HCT116 (cell line): ENCODE results near the gene FANK1. TPM values are rescaled to one million over a fixed set of nuclear protein-coding genes. Genes with fewer than 3 reads are reported as not detected.
"Not testable (repeated sequence)": the region's sequence is repeated elsewhere in the genome, so short reads cannot be mapped to it uniquely, and the experiment has no call there.

Experiments
- ATAC-seq: fragments of 200-7000 bp; cut with Tn5 transposase; 2 replicates; pipeline ENCODE4 v1.9.1; 2020; ENCODE audit warnings: mild to moderate bottlenecking, moderate library complexity
- BruUV-seq: library from RNA; stranded (reverse); fragments of 400-500 nt; replicated peaks from 2 replicates; lab custom pipeline; 2021; lab: Mats Ljungman, UMichigan
- CTCF ChIA-PET: fragments of 300-600 bp; sonication (Branson Sonifier 250); formaldehyde crosslinking; loops from one replicate; lab custom pipeline; 2021; ENCODE audit warnings: antibody characterized with exemption; lab: Charles Lee
- POLR2A ChIA-PET: fragments of 300-600, 350-600 bp; sonication (Branson Sonifier 250); formaldehyde crosslinking; loops from one replicate; lab custom pipeline; 2021; ENCODE audit warnings: antibody characterized with exemption; lab: Charles Lee
- RAD21 ChIA-PET, 2 experiments: fragments of 300-600 bp; sonication (Branson Sonifier 250); formaldehyde crosslinking; loops; one replicate each; lab custom pipeline; 2023; ENCODE audit warnings: low total read pairs in 2 of 2; ENCODE audit not compliant: uncharacterized antibody in 2 of 2, unreplicated experiment in 2 of 2, low non-redundant PET in 1 of 2; lab: Charles Lee
- DNase-seq: peaks from one replicate; pipeline ENCODE4 v3.0.0-alpha.2; 2010; ENCODE audit warnings: low read depth, low spot score
- H2AFZ ChIP-seq: fragments of 200-600 bp; shearing (Covaris generic), sonication (generic); 2 replicates; pipeline ENCODE4 v1.6.1; 2017; ENCODE audit warnings: low read depth, mixed run types, mixed read lengths, antibody characterized with exemption, low read length; ENCODE audit not compliant: poor library complexity, severe bottlenecking
- H3K27ac ChIP-seq: 2 replicates; pipeline ENCODE4 v1.5.1; 2012; ENCODE audit warnings: low read depth, low read length
- H3K27me3 ChIP-seq: fragments of 200-600 bp; sonication (generic); 2 replicates; pipeline ENCODE4 v1.6.1; 2016; ENCODE audit warnings: mixed run types, low read length, mixed read lengths; ENCODE audit not compliant: insufficient read depth
- H3K36me3 ChIP-seq, 2 experiments: fragments of 200-500 bp in 1 of 2; fragments of 200-600 bp in 1 of 2; sonication (Bioruptor generic) in 1 of 2; sonication (generic) in 1 of 2; 2 replicates each; pipeline versions ENCODE4 v1.5.1 to v1.6.1; 2014 to 2016; ENCODE audit warnings: low read length in 2 of 2, inconsistent platforms in 1 of 2, mixed read lengths in 1 of 2, mixed run types in 1 of 2; ENCODE audit not compliant: insufficient read depth in 2 of 2, control insufficient read depth in 1 of 2
- H3K4me1 ChIP-seq, 2 experiments: fragments of 200-600 bp in 1 of 2; sonication (generic) in 1 of 2; 2 replicates each; pipeline versions ENCODE4 v1.5.1 to v1.6.1; 2012 to 2017; ENCODE audit warnings: low read length in 2 of 2, inconsistent platforms in 1 of 2, mild to moderate bottlenecking in 1 of 2, mixed read lengths in 1 of 2, mixed run types in 1 of 2, moderate library complexity in 1 of 2; ENCODE audit not compliant: insufficient read depth in 2 of 2, control insufficient read depth in 1 of 2
- H3K4me2 ChIP-seq: fragments of 200-600 bp; sonication (generic); 2 replicates; pipeline ENCODE4 v1.6.1; 2017; ENCODE audit warnings: mixed run types, low read length, mixed read lengths
- H3K4me3 ChIP-seq, 2 experiments: fragments of 200-600 bp in 1 of 2; sonication (generic) in 1 of 2; replicated peaks in 1 of 2; 2 replicates each; pipeline ENCODE4 v1.5.1; 2011 to 2016; ENCODE audit warnings: low read length in 2 of 2, control low read depth in 1 of 2, low read depth in 1 of 2, mild to moderate bottlenecking in 1 of 2, mixed read lengths in 1 of 2, mixed run types in 1 of 2
- H3K79me2 ChIP-seq: fragments of 200-600 bp; sonication (generic); 2 replicates; pipeline ENCODE4 v1.6.1; 2017; ENCODE audit warnings: mild to moderate bottlenecking, mixed run types, low read length, moderate library complexity, mixed read lengths; ENCODE audit not compliant: insufficient read depth
- H3K9ac ChIP-seq: fragments of 200-600 bp; sonication (generic); 2 replicates; pipeline ENCODE4 v1.6.1; 2016; ENCODE audit warnings: low read length, mixed read lengths
- H3K9me2 ChIP-seq: fragments of 200-600 bp; sonication (generic), shearing (Covaris generic); 2 replicates; pipeline ENCODE4 v1.6.1; 2017; ENCODE audit warnings: mixed run types, mild to moderate bottlenecking, moderate library complexity; ENCODE audit not compliant: insufficient read depth
- H3K9me3 ChIP-seq, 2 experiments: fragments of 200-500 bp in 1 of 2; fragments of 200-600 bp in 1 of 2; sonication (Bioruptor generic) in 1 of 2; sonication (generic) in 1 of 2; 2 replicates each; pipeline ENCODE4 v1.6.1; 2014 to 2017; ENCODE audit warnings: low read length in 2 of 2, mixed read lengths in 2 of 2, inconsistent platforms in 1 of 2, low read depth in 1 of 2, mild to moderate bottlenecking in 1 of 2, mixed run types in 1 of 2, moderate library complexity in 1 of 2; ENCODE audit not compliant: control insufficient read depth in 1 of 2, insufficient read depth in 1 of 2
- H4K20me1 ChIP-seq: fragments of 200-600 bp; sonication (generic), shearing (Covaris generic); 2 replicates; pipeline ENCODE4 v1.6.1; 2017; ENCODE audit warnings: mixed run types, mild to moderate bottlenecking, moderate library complexity; ENCODE audit not compliant: insufficient read depth
- CBX3 ChIP-seq: IDR thresholded peaks from 2 replicates; pipeline ENCODE4 v1.6.1; 2012; ENCODE audit warnings: low read depth
- CEBPB ChIP-seq: IDR thresholded peaks from 2 replicates; pipeline ENCODE4 v1.6.1; 2012; ENCODE audit warnings: low read depth
- EGR1 ChIP-seq: IDR thresholded peaks from 2 replicates; pipeline ENCODE4 v1.6.1; 2012; ENCODE audit warnings: low read depth
- ELF1 ChIP-seq: IDR thresholded peaks from 2 replicates; pipeline ENCODE4 v1.6.1; 2012; ENCODE audit warnings: low read depth, borderline replicate concordance
- MAX ChIP-seq: IDR thresholded peaks from 2 replicates; pipeline ENCODE4 v1.6.1; 2012
- POLR2A ChIP-seq: IDR thresholded peaks from 2 replicates; pipeline ENCODE4 v1.7.0; 2011; ENCODE audit warnings: borderline replicate concordance; ENCODE audit not compliant: insufficient read depth, insufficient read length; ENCODE audit errors: extremely low read depth
- POLR2AphosphoS5 ChIP-seq: IDR thresholded peaks from 2 replicates; pipeline ENCODE4 v1.6.1; 2011; ENCODE audit warnings: mild to moderate bottlenecking, low read depth, low read length, moderate library complexity
- RAD21 ChIP-seq: IDR thresholded peaks from 2 replicates; pipeline ENCODE4 v1.6.1; 2012; ENCODE audit warnings: low read depth, mild to moderate bottlenecking
- SIN3A ChIP-seq: IDR thresholded peaks from 2 replicates; pipeline ENCODE4 v1.6.1; 2012; ENCODE audit warnings: low read depth
- SP1 ChIP-seq: IDR thresholded peaks from 2 replicates; pipeline ENCODE4 v1.6.1; 2012; ENCODE audit warnings: low read depth
- SRF ChIP-seq: IDR thresholded peaks from 2 replicates; pipeline ENCODE4 v1.6.1; 2012; ENCODE audit warnings: low read depth
- TCF7L2 ChIP-seq: IDR thresholded peaks from 2 replicates; pipeline ENCODE4 v1.7.0; 2011; ENCODE audit warnings: borderline replicate concordance, inconsistent platforms; ENCODE audit not compliant: insufficient read depth, insufficient read length; ENCODE audit errors: extremely low read depth
- ZBTB33 ChIP-seq: IDR thresholded peaks from 2 replicates; pipeline ENCODE4 v1.6.1; 2011; ENCODE audit warnings: mild to moderate bottlenecking, low read length, moderate library complexity; ENCODE audit not compliant: insufficient replicate concordance; ENCODE audit errors: extremely low read depth
- ZFX ChIP-seq: fragments of 450-650 bp; IDR thresholded peaks from 2 replicates; pipeline ENCODE4 v1.6.1; 2017
- ZNF274 ChIP-seq: fragments of 200-500 bp; sonication (Bioruptor generic); IDR thresholded peaks from 2 replicates; pipeline ENCODE4 v1.6.1; 2014; ENCODE audit warnings: mild to moderate bottlenecking, low read depth, low read length, inconsistent platforms
- intact Hi-C: fragments of 100-400 bp; cut with micrococcal nuclease; formaldehyde crosslinking; loops from 2 replicates; pipeline ENCODE4 v1.10.0; 2022
- total RNA-seq: library from RNA; stranded (reverse); gene quantifications from one replicate; pipeline ENCODE4 v1.2.1, GENCODE V29; 2021; ENCODE audit not compliant: unreplicated experiment
- TF ChIP-seq, protein P1 (sequence below), 3 experiments: fragments of 200-600 bp in 1 of 3; sonication (generic) in 1 of 3; IDR thresholded peaks in 2 of 3; conservative IDR thresholded peaks in 1 of 3; 2 replicates each; pipeline ENCODE4 v1.5.1; 2012 to 2017; ENCODE audit warnings: low read depth in 2 of 3, low read length in 2 of 3, antibody characterized with exemption in 1 of 3, borderline replicate concordance in 1 of 3, control low read depth in 1 of 3, mild to moderate bottlenecking in 1 of 3, mixed read lengths in 1 of 3, mixed run types in 1 of 3, moderate library complexity in 1 of 3; ENCODE audit not compliant: insufficient read depth in 1 of 3
- TF ChIP-seq, protein P2 (sequence below): IDR thresholded peaks from 2 replicates; pipeline ENCODE4 v1.6.1; 2012

FANK1 gene
- total RNA-seq, 1 experiment from 2014 or later: 5.4 TPM

DNA sequence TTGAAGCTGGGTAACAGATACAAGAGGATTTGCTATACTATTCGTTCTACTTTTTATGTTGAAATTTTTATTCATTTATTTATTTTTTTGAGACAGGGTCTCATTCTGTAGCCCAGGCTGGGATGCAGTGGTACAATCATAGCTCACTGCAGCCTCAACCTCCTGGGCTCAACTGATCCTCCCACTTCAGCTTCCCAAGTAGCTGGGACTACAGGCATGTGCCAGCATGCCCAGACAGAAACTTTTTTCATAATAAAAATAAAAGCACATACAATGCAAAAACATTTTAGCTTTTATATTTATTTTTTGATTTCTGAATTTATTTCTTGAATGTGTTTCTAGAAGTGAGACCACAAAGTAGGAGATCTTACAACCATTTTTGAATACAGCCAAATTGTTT, 71.2 kb downstream of the FANK1 start:
- H3K9me2 ChIP-seq: peaks cover 3% of the 10 kb centered on the region; the same call in 1 of the 2 replicates
- no peak for DNase-seq
- H3K4me3 ChIP-seq: no peak overlapping the region
- BruUV-seq: no TSS peak
- TF ChIP-seq, protein P1, sequence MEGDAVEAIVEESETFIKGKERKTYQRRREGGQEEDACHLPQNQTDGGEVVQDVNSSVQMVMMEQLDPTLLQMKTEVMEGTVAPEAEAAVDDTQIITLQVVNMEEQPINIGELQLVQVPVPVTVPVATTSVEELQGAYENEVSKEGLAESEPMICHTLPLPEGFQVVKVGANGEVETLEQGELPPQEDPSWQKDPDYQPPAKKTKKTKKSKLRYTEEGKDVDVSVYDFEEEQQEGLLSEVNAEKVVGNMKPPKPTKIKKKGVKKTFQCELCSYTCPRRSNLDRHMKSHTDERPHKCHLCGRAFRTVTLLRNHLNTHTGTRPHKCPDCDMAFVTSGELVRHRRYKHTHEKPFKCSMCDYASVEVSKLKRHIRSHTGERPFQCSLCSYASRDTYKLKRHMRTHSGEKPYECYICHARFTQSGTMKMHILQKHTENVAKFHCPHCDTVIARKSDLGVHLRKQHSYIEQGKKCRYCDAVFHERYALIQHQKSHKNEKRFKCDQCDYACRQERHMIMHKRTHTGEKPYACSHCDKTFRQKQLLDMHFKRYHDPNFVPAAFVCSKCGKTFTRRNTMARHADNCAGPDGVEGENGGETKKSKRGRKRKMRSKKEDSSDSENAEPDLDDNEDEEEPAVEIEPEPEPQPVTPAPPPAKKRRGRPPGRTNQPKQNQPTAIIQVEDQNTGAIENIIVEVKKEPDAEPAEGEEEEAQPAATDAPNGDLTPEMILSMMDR (IDR thresholded peaks at IDR 0.05 in 2 of 3, conservative IDR thresholded peaks at IDR 0.05 in 1 of 3; ENCODE audit: borderline replicate concordance in 1 of 3, insufficient read depth in 1 of 3, low read depth in 2 of 3, low read length in 2 of 3): no peak
- TF ChIP-seq ZFX: no peak
- TF ChIP-seq POLR2AphosphoS5: no peak
- TF ChIP-seq POLR2A: no peak
- TF ChIP-seq SRF: no peak
- no peak for TF ChIP-seq ZBTB33
- TF ChIP-seq SP1: no peak
- no peak for TF ChIP-seq TCF7L2
- TF ChIP-seq ZNF274: no peak
- TF ChIP-seq CBX3: no peak
- no peak for TF ChIP-seq EGR1
- TF ChIP-seq MAX: no peak
- TF ChIP-seq, protein P2, sequence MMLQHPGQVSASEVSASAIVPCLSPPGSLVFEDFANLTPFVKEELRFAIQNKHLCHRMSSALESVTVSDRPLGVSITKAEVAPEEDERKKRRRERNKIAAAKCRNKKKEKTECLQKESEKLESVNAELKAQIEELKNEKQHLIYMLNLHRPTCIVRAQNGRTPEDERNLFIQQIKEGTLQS: no peak
- no peak for TF ChIP-seq RAD21
- TF ChIP-seq ELF1: no peak
- no peak for TF ChIP-seq CEBPB
- no peak for TF ChIP-seq SIN3A
- POLR2A ChIA-PET: no interaction called here
- no peak overlapping the region for H2AFZ ChIP-seq
- no peaks in the 10 kb centered on the region for H3K27me3 ChIP-seq
- no peak overlapping the region for H3K4me2 ChIP-seq
- RAD21 ChIA-PET: interaction anchor here in 1 of 2 experiments (0.7 kb wide), 1 partner anchor 26 kb away, joined by 3 read pairs; no protein-coding TSS in a partner anchor
- no peaks in the 10 kb centered on the region for H3K9me3 ChIP-seq
- ATAC-seq: no peak
- H3K27ac ChIP-seq: no peak overlapping the region
- no peaks in the 10 kb centered on the region for H3K36me3 ChIP-seq
- H3K79me2 ChIP-seq: no peaks in the 10 kb centered on the region
- no peak overlapping the region for H3K9ac ChIP-seq
- no peaks in the 10 kb centered on the region for H4K20me1 ChIP-seq
- H3K4me1 ChIP-seq: peaks cover 0 to under 1% of the 10 kb centered on the region in 2 experiments; a peak in 2 of 4 replicates
- intact Hi-C loops: no loop called here
- CTCF ChIA-PET: interaction anchor here (1.0 to 1.8 kb wide), 2 partner anchors 9 to 33 kb away, joined by 4 to 5 read pairs; no protein-coding TSS in a partner anchor

DNA sequence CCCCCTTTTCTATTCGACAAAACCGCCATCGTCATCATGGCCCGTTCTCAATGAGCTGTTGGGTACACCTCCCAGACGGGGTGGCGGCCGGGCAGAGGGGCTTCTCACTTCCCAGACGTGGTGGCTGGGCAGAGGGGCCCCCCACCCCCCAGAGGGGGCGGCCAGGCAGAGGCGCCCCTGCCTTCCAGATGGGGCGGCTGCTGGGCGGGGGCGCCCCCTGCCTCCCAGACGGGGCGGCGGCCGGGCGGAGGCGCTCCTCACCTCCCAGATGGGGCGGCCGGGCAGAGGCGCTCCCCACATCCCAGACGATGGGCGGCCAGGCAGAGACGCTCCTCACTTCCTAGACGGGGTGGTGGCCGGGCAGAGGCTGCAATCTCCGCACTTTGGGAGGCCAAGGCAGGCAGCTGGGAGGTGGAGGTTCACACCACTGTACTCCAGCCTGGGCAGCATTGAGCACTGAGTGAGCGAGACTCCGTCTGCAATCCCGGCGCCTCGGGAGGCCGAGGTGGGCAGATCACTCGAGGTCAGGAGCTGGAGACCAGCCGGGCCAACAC, 73.8 kb downstream of the FANK1 start:
- intact Hi-C loops, ATAC-seq, H3K27ac ChIP-seq, DNase-seq, H4K20me1 ChIP-seq, RAD21 ChIA-PET, H3K36me3 ChIP-seq, H3K9me3 ChIP-seq, POLR2A ChIA-PET, BruUV-seq, H3K79me2 ChIP-seq, H2AFZ ChIP-seq, H3K4me3 ChIP-seq, H3K9me2 ChIP-seq, H3K27me3 ChIP-seq, H3K4me2 ChIP-seq, H3K9ac ChIP-seq: not testable (repeated sequence)
- peaks cover 9 to 14% of the 10 kb centered on the region in 2 experiments for H3K4me1 ChIP-seq
- CTCF ChIA-PET: interaction anchor here (1.2 kb wide), 1 partner anchor 9 kb away, joined by 5 read pairs; no protein-coding TSS in a partner anchor
